ENCODE measurements around the gene TM9SF4.

The TM9SF4 gene

DNA sequence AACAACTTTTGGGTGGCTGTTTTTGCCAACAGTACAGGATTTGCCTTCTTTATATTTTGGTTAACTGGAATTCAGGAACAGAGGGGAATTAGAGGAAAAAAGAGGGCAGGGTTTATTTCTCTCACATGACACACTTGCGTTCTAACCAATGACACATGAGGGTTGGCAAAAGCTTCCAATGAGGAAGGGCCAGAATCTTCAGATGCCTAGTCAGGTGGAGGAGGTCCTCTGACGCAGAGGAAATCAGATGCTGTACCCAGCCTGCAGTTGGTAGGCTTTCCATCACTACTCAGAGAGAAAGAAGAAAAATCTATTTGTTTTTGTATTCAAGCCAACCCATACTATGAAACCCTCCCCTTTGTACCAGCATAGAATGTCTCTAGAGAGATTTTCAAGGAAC lies 20.8 kb downstream of the TM9SF4 start:
- ATAC-seq, result no peak

DNA sequence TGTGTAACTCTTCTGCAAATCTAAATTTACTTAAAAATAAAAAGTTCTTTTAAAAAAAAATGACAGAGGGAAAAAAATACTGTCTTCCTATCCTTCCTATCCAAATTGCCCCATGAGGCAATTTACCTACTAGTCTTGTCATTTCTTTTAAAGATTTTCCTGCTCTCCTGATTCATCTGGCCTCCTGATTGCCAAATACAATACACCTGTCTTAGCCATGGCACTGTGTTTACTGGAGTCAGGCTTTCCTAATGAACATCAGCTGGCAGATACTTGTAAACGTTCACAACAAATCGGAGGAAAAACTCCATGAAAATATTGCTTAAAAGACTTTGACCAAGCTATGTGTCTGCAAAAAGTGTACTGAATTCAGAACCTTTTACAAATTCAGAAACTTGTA lies 21.5 kb downstream of the TM9SF4 start:
- ATAC-seq, result no peak

DNA sequence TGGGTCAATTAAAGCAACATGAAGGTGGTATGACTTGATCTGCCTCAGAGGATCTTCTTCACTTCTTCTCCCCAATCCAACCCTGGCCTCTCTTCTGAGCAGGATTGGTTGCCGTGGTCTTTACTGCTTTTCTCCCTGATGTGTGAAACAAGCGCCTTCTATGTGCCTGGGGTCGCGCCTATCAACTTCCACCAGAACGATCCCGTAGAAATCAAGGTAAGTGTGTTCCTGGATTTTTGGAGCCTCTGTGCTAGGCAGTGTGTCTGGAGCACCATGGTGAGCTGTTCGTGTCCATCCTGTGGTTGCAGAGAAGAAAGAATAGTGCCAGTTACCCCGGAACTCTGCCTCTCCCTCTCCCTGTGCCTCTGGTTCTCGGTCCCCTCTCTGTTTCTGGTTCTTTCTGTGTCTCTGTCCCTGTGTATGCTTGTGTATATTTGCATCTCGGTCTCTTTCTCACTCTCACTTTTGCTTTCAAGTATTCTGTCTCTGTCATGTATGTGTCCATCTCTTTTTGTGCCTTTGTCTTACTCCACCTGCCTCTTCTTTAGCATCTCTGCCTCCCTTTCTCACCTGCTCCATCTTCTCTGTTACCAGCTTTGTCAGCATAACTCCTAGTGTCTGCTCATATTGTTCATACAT lies 23.5 kb downstream of the TM9SF4 start:
- no peak for ATAC-seq

DNA sequence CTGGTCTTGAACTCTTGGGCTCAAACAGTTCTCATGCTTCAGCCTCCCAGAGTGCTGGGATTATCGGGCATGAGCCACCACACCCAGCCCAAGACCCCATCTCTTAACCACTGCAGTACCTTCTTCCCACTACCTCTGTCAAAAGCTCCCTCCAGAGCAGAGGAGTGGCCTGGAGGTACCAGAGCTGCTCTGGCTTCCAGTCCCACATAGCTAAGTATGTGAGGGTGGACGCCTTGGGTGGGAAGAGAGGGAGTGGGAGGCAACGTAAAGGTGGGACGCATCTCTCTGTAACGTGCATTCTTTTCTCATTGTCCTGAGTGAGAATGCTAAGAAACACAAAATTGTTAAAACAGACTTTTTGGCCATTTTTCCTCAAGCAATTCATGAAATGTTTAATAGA lies 24.5 kb downstream of the TM9SF4 start:
- ATAC-seq, result no peak

DNA sequence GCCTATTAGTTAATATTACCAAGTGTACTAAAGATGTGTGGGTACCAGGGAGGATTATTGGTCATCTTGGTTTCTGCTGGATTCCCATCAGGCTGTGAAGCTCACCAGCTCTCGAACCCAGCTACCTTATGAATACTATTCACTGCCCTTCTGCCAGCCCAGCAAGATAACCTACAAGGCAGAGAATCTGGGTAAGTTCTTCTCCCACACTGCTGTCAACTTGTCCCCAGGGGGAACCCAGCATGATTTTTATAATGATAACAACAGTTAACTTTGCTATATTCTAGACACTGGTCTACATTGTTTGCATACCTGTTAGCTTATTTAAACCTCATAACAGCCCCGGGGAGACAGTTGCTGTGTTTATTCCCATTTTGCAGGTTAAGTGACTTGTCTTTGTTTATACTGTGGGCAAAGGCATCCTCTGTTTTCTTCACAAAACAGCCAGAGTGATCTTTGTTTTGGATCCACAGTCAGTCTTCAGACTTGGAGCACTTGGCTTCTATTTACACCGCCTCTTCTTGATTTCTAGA lies 26.5 kb downstream of the TM9SF4 start:
- ATAC-seq, result no peak

DNA sequence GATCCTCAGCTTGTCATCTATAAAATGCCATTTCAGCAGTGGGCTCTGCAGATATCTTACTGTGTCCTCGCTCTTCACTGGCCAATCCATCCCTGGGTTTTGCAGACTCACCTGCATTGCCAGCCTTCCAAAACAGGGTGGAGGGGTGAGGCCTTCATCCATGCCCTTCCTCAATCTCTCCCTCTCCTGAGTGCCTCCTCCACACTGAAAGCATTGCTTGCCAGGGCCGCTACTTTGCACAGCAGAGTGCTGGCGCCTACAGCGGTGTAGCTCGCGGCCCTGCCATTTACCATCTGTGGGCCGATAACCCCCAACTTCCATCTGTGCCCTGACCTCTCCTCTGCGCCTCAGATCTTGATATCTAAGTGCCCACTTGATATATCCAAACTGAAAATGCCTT lies 29.4 kb downstream of the TM9SF4 start:
- no peak for ATAC-seq

DNA sequence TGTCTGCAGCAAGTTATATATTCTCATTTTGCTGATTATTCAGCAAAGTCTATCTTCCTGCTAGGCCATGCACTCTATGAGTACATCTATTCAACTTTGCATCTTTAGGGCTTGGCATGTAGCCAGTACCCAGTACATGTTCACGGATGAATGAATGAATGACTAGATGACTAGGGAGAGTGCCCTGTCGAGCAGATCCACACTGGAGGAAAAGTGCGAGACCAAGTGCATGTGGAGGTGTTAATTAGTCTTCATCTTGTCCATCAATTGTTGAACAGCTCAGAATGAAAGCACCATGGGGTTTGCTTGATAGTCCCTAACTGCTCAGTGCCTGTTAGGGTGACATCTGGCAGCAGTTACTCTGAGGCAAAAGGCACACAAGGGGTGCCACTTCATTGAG lies 30.4 kb downstream of the TM9SF4 start:
- ATAC-seq, result no peak

DNA sequence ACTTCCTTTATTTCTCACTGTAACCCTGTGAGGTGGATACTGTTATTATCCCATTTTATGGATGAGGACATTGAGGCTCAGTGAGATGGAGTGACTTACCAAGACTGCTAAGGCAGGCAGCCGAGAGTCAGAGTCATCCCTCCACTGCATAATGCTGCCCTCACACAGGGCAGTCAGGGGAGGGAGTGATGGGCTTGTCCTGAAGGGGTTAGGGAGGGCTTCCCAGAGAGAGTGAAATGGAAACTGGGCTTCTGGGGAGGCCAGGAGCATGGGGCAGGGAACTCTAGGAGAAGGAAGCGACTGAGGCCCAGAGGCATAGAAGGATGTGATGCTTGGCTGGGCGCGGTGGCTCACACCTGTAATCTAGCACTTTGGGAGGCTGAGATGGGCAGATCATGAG lies 31.1 kb downstream of the TM9SF4 start:
- no peak for ATAC-seq

DNA sequence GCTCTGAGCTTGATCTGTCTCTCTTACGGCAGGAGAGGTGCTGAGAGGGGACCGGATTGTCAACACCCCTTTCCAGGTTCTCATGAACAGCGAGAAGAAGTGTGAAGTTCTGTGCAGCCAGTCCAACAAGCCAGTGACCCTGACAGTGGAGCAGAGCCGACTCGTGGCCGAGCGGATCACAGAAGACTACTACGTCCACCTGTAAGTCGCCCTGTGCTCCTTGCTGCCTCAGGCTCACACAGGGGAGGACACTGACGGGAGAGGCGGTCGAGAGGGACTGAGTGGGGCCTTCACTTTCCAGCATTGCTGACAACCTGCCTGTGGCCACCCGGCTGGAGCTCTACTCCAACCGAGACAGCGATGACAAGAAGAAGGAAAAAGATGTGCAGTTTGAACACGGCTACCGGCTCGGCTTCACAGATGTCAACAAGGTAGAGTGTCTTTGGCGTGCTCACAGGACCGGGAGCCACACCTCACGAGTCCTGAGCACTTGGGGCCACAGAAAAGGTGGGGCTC lies 32.0 kb downstream of the TM9SF4 start:
- ATAC-seq, result no peak

DNA sequence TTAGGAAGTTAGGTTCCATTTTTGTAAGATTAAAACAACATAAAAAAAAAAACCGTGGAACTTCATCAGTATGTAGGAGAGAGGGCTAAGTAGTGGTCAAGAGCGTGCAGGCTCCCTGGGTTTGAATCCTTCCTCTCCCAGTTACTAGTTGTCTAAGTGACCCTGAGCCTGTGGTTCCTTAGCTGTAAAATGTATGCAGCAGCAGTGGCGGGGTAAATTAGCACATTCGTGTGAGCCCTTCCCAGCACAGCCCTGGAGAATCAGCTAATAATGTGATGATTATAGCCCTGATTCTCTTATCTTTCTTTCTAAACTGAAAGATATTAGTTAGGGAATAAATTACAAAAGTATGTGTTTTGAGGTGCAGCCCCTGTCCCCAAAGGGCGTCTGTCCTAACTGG lies 32.6 kb downstream of the TM9SF4 start:
- ATAC-seq, result no peak

DNA sequence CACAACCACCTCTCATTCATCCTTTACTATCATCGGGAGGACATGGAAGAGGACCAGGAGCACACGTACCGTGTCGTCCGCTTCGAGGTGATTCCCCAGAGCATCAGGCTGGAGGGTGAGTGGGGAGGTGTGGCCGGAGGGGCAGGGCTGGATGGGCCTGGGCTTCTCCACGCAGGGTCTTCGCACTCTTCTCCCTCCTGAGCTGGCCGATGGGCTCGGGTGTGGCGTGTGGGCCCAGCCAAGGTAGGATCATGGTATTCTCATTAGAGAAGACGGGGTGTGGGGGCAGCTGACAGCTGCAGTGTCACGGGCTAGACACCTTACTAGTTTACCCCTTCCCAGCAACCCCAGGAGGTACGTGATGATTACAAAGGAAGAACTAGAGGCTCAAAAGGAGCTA lies 33.5 kb downstream of the TM9SF4 start:
- no peak for ATAC-seq

DNA sequence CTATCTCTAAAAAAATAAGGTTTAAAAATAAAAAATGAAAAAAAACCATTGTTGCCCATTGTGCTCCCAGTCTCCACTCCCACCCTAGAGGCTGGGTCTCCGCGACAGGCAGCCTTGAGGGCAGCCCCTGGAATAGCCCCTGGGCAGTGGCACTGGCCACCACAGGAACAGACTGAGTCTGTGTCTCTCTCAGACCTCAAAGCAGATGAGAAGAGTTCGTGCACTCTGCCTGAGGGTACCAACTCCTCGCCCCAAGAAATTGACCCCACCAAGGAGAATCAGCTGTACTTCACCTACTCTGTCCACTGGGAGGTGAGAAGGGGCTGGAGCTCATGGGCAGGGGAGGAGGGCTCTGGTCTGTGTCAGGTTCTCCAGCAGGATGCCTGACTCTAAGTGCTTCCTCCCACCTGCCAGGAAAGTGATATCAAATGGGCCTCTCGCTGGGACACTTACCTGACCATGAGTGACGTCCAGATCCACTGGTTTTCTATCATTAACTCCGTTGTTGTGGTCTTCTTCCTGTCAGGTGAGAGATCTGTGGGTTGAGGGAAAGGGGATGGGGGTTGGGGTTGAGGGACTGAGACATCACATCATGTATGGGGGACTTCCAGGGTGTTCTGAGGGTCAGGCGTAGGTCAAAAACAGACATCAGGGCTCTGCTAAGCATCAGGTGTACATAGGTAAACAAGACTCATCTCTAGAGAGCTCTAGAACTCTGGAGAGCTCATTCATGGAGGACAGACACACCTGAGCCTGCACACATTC lies 35.6 kb downstream of the TM9SF4 start:
- ATAC-seq, result no peak

DNA sequence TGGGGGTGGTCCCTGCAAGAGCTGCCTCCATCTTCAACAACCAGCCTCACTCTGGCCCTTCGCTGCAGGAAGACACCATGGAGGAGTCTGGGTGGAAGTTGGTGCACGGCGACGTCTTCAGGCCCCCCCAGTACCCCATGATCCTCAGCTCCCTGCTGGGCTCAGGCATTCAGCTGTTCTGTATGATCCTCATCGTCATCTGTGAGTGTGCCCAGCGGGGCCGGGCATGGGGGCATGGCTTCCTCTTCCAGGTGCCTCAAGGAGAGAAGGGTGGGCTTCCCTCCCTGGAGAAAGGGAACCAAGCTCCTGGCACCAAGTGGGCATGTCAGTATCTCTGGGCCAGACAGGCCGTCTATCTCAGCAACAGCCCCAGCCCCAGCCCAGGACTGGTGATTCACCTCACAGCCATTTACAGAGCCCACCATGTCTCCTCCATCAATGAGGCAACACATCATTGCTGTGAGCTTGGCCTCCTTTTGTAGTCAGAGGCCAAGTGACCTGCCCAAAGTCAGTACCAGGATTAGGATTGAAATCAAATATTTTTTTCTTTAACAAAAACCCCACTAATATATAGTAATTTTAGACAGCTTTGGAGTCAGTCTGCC lies 40.2 kb downstream of the TM9SF4 start:
- no peak for ATAC-seq

DNA sequence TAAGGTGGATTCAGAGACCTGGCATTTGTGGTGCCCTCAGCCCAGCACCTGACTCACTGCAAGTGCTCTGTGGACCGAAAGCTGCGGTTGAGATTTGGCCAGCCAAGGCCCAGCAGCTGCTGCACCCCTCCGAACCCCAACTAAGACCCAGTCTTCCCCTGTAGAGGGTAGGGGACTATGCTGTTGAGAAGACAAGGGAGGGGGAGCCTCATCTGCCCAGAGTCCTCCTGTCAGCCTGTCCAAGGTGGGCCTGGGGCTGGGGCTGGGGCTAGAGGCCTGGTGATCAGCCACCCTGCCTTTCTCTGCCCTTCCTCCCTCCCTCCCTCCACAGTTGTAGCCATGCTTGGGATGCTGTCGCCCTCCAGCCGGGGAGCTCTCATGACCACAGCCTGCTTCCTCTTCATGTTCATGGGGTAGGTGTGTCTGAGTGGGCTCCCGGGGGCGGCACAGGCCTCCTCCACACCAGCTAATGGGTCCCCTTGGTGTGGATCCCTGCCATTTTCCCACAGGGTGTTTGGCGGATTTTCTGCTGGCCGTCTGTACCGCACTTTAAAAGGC lies 40.9 kb downstream of the TM9SF4 start:
- no peak for ATAC-seq

DNA sequence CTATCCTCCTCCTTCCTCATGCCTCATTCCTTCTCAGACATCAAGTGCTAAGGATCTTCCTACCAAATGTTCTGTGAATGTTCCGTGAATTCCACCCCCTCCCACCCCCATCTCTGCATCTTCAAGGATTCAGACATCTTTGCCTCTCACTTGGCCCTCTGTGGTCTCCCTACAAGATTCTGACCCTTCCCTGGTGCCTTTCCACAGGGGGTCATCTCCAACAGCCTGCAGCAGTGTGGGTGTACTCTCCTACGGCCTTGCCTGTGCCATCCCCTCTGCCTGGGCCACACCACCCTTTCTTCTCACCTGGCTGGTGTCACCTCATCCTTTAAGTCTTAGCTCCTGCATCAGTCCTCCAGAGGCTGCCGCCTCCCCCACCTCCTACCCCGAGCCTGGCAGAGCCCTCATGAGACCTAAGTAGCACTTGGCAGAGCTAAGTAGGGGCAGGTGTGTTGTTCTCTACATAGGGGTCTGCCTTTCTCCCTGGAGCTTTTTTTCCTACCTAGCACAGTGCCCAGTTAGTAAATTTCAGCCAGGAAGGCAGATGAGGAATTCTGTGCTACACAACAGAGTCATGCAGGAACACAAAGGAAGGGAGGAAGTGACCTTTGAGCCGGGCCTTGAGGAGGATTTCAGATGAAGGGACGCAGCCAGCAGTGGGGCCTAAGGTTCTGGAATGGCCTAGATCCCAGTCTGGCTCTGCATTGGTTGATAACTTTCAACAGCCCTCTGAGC lies 43.1 kb downstream of the TM9SF4 start:
- ATAC-seq, result no peak

DNA sequence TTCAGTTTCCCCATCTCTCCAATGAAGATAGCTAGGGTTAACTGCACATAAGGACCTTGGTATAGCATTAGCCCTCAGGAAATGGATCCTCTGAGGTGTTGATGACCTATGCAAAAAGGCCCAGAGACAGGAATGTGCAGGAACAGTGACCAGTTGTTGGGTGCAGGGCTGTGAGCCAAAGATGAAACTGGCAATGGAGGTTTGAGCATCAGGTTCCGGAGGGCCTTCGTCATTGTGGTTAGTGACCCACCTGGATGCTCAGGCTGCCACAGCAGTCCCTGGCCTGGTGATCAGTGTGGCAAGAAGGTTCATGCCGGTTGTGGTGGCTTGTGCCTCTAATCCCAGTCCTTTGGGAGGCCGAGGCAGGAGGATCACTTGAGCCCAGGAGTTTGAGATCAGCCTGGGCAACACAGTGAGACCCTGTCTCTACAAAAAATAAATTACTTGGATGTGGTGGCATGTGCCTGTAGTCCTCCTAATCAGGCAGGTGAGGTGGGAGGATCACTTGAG lies 43.7 kb downstream of the TM9SF4 start:
- no peak for ATAC-seq

DNA sequence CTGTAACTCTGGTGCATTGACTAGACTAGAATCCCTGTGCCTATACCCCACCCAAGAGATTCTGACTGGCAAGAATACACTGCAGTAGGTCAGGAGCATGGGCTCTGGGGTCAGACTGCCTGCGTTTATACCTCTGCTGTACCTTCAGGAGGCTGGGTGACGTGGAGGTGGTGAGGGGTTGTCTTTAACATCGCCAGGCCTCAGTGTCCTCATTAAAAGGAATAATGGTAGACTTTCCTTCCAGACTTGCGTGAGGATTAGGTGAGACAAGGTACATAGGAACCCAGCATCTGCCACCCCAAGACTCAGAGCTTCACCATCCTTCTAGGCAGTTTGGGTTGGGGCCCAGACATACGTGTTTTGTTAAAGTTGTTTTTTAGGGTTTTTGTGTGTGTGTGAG lies 44.3 kb downstream of the TM9SF4 start:
- ATAC-seq, result no peak

DNA sequence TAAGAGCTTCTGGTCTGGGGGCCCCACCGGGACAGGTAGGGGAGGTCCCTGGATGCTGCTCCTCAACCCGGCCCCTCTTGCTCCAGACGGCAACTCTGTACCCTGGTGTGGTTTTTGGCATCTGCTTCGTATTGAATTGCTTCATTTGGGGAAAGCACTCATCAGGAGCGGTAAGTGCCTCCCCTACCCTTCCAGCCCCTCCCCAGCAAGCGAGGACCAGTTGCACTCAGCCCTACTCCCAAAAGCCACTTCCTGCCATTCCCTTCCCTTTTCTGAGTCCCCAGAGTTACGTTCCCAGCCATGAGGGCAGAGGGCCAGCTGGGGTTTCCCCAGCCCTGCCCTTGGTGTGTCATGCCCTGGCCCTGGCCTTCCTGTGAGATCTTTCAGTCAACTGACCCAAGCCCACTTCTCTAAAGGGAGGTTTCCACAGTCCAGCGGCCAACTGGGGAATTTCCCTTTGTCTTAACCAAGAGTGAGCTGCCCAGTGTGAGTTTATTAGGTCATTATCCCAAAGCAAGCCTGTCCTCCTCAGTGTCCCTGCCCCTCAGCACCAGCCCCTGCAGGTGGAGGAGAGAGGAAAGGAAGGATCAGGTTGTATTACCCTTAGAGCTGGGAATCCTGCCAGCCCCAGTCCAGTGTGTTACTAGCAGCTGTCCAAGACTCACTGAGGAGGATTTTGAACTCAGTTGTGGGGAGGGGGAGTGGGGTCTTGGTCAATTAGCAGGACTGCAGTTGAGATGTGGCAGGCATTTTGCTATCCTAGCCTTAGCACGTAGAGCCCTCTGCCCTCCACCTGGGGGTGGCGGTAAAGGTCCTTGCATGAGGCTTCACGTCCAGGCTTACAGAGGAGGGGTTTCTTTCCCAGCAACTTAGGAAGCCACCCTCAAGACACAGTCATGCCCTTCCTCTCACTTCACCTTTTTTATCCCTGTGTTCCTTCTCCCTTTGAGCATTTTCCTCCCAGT lies 45.8 kb downstream of the TM9SF4 start:
- peak in 1 of 2 donors; percentile 23 for ATAC-seq

DNA sequence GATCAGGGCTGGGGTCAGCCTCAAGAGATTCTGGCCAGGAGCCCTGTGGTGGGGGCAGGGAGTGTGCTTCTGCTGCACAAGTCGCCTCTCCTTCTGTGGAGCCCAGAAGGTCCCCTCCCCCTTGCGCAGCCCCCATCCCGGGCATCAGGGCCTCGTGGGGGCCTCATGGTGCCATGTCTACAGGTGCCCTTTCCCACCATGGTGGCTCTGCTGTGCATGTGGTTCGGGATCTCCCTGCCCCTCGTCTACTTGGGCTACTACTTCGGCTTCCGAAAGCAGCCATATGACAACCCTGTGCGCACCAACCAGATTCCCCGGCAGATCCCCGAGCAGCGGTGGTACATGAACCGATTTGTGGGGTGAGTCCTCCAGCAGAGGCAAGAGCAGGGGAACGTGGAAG lies 48.1 kb downstream of the TM9SF4 start:
- ATAC-seq, result no peak

DNA sequence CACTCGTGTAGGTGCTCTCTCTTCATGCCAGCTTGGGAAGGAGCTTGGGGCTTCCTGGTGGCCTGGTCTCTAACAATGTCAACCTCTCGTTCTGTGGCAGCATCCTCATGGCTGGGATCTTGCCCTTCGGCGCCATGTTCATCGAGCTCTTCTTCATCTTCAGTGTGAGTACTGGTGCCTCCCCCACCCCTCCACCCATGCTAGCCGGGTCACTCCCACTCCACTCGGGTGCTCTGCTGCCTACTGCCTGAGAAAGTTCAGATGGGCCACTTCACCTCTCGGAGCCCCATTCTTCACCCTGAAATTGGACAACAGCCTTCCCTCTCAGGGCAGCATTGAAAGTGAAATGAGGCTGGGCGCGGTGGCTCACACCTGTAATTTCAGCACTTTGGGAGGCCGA lies 48.8 kb downstream of the TM9SF4 start:
- no peak for ATAC-seq

DNA sequence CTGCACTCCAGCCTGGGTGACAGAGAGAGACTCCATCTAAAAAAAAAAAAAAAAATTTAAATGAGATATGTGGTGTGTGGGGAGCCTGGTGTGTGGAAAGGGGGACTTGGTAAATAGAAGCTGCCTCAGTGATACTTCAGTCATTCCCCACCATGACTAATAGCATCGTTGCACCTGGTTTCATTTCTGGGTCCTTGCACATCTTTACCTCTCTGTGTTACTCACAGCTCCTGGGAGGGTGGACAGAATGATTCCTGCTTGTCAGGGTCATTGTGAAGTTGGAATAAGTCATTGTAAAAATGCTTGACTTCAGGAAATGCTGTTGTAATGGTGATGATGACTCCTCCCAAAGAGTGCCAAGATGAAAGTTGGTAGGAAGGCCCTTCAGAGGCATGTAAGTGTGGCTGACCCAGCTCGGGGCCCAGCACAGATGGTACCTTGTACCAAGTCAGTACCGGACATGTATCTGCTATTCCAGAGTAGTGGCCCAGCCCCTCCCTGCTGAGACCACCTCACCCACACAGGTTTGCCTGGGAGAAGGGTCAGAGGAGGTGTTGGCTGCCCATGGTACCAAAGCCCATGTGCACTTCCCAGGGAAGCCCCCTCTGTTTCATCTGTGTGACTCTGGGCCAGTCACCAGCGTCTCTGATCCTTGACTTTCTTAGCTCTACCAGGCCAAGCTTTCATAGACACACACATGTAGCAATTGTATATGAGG lies 49.6 kb downstream of the TM9SF4 start:
- peak; percentile 72 to 79 for ATAC-seq
